Ramos (cell line): ENCODE data around the gene RDH8.

Experiments used
- in situ Hi-C: fragments of 300-500 bp; cut with MboI; formaldehyde crosslinking; loops from one replicate; pipeline ENCODE4 v1.14.3; 2022; ENCODE audit warnings: low sequenced_read_pairs; ENCODE audit not compliant: unreplicated experiment

Gene RDH8

GRCh38 chr19:10013316-10013715 lies at the start of gene RDH8:
Gene RDH8, plus strand, starts transcription at chr19:10013483. Its CDS starts 15 bp downstream, at chr19:10013498.
- in situ Hi-C loops: no loop called here

- in situ Hi-C loops: no loop called here
These were observed 47.3 kb upstream of the RDH8 start for GRCh38 chr19:9966024-9966423.

GRCh38 chr19:9966448-9966847 lies 46.8 kb upstream of the RDH8 start:
- in situ Hi-C loops: no loop called here

GRCh38 chr19:9967326-9967725 lies 46.0 kb upstream of the RDH8 start:
- in situ Hi-C loops: no loop called here

GRCh38 chr19:9968820-9969687 lies 44.2 kb upstream of the RDH8 start:
- in situ Hi-C loops: no loop called here

- in situ Hi-C loops: no loop called here
These were observed 43.7 kb upstream of the RDH8 start for GRCh38 chr19:9969688-9969975.

GRCh38 chr19:9970481-9970880 lies 42.8 kb upstream of the RDH8 start:
- in situ Hi-C loops: no loop called here

GRCh38 chr19:9971166-9971897 lies 42.0 kb upstream of the RDH8 start:
- in situ Hi-C loops: no loop called here

GRCh38 chr19:9972103-9972502 lies 41.2 kb upstream of the RDH8 start:
- in situ Hi-C loops: no loop called here

- in situ Hi-C loops: no loop called here
These were observed 31.6 kb upstream of the RDH8 start for GRCh38 chr19:9981406-9982260.

GRCh38 chr19:9986787-9987281 lies 26.4 kb upstream of the RDH8 start:
- in situ Hi-C loops: no loop called here

- in situ Hi-C loops: no loop called here
These were observed 23.8 kb upstream of the RDH8 start for GRCh38 chr19:9989504-9989903.

GRCh38 chr19:9991425-9992191 lies 21.7 kb upstream of the RDH8 start:
- in situ Hi-C loops: no loop called here

GRCh38 chr19:9995084-9995483 lies 18.2 kb upstream of the RDH8 start:
- in situ Hi-C loops: no loop called here

- in situ Hi-C loops: no loop called here
These were observed 17.3 kb upstream of the RDH8 start for GRCh38 chr19:9995999-9996398.

- in situ Hi-C loops: no loop called here
These were observed 16.7 kb upstream of the RDH8 start for GRCh38 chr19:9996541-9996940.

GRCh38 chr19:10000171-10000826 lies 13.0 kb upstream of the RDH8 start:
- in situ Hi-C loops: no loop called here

- in situ Hi-C loops: no loop called here
These were observed 11.4 kb upstream of the RDH8 start for GRCh38 chr19:10001899-10002298.

- in situ Hi-C loops: no loop called here
These were observed 10.0 kb upstream of the RDH8 start for GRCh38 chr19:10003271-10003670.
